HG02623 (cell line): Measurements from ENCODE around the gene TBX1.

Source experiments
- ATAC-seq: cut with Tn5 transposase; IDR thresholded peaks from one replicate; pipeline ENCODE4 v1.9.1; 2021; ENCODE audit warnings: moderate library complexity; ENCODE audit not compliant: unreplicated experiment

TBX1 gene

DNA sequence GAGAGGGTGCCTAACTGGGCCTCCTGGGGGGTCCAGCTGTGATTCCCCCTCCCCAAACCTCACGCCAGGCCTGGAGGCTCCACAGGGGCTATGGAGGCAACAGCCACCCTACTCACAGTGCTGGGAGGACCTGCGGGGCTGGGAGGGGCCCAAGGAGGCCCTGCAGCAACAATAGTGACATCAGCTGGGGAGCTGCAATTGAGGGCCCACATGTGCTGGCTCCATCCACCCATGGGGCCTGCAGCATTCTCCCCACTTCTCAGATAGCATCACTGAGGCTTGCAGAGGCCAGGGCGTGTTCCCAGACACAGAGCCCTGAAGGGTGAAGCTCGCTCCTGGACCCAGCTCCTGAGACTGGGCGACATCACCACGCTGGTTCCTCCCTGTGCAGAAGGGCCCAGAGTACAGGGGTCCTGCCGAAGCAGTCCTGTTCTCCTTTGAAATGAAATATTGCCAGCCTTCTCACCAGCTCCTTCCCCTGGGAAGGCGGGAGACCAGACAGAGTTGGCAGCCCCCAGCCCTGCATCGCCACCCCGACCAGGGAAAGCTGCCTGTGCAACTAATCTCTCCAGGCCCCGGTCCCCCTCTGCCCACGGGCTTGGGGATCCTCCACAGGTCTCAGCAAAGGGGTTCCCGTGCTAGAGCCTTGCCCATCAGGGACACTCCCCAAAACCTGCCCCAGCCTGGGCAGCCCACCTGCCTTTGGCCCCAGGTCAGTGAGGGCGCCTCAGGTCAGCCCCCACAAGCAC, 8.9 kb upstream of the TBX1 start:
- ATAC-seq, result no peak

DNA sequence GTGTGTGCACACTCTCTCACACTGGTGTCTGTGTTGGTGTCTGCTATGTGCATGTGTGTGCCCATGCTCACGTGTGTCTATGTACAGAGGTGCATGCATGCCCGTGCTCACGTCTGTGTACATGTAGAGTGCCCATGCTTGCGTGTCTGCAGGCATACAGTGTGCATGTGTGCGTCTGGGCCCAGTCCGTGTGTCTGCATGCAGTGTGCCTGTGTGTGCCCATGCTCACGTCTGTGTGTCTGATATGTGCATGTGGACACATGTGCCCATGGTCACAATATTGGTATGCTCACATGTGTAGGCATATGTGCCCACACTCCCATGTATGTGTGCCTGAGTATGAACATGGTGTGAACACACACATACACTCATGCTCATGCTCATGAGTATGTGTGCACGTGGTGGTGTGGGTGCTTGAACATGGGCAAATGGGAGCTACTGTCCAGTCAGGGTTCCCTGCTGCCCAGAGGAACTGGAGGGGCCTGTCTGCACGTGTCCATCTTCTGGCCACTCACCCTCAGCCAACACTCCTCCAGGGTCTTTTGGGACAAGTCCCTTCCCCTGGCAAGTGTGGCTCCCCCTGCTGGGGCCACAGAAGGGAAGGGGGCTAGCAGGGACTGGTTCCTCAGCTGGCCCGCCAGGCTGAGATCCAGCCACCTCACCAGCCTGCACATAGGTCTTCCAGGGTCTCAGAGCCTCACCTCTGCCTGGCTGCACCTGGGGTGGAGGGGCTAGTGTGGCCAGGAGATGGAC, 7.3 kb upstream of the TBX1 start:
- no peak for ATAC-seq

DNA sequence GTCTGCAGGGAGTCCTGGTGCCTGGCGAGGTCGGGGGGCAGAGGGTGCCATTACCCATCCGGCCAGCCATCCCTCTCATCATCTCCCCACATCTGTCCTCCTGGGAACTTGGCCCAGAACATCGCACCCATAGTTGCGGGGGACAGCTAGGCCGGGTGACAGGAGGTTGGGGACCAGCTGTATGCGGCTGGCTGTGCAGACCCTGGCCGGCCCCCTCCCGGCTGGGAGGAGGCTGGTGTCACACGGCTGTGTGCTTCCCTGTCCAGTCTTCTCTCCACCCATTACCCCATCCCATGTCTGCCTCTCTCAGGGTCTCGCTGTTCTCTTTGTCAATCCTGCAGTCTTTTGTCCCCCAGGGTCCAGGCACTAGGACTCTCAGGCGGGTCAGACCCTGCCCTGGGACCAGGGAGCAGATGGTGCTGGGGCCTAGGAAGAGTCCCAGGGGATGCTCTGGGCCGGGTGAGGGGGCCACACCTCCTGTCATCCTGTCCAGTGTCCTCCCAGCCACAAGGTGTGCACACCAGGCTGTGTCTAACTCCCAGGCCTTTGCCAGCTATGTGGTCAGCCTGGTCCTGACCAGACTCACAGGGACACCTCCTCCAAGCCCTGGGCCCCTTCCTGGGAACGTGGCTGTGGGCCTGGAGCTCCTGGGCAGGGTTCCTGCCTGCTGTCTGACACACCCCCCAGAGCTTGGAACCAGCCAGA, 6.4 kb upstream of the TBX1 start:
- ATAC-seq, result no peak

DNA sequence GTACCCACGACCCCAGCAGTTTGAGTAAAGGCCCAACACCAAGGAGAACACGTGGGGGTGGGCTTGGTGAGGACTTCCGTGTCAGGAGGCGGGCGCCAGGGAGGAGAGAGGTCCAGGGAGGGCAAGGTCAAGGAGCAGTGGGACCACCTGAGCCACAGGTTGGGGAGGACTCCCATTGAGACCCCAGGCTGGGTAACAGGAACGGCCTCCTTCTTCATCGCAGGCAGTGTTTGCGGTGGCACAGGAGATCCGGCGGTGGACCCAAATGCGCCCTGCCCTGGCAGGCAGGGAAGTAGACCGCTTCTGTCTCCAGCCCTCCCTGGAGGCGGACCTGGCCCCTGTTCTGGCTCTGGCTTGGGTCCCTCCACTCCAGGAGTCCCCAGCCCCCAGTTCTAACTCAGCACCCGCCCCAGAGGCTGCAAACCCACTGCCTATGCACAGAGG, 5.9 kb upstream of the TBX1 start:
- ATAC-seq, result no peak

DNA sequence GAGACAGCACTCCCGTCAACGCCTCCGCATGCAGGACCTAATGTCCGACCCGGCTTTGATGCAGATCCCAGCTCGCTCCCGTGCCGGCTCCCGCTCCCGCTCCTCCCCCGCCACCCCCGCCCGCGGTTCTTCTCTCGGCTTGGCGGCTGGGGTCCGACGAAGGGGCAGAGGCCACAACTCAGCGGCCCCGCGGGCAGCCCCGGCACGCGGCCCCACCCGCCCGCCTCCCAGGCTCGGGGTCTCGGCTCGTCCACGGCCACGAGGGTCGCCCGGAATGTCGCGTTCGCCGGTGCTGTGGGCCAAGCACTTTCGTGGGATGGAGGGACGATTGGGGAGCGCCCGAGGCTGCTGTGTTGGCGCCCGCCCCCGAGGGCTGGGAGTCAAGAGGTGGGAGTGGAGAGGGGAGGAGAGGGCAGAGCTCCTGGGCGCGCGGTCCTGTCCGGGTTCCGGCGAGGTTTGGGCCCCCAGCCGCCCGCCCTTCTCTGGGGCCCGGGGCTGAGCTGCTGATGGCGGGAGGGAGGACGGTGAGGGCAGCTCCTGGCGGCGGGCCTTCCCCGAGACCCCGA, 5.3 kb upstream of the TBX1 start:
- ATAC-seq, result no peak

DNA sequence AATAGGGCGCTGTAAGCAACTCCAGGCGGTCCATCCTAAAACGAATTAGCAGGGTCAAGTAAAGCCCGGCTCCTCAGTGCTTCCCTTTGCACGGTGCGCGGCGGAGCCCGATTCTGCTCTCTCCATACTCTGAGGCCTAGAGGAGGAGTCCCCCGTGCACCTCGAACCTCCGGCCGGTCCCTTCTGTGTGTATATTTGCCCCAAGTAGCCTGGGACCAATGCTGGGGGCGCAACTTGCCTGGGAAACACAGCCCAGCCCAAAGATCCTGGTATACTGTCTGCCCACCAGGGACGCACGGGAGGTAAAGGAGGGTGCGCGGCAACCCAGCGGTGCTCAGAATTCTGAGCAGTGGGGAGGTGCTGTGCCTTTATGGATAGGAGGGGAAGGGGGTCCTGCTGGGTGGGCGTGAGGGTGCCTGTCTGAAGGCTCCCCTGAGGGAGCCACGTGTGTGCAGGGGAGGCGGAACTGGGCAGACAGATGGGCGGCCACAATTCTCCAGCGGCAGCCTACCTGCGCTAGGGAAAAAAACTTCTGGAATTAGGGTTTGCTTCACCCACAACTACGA, 4.8 kb upstream of the TBX1 start:
- no peak for ATAC-seq

DNA sequence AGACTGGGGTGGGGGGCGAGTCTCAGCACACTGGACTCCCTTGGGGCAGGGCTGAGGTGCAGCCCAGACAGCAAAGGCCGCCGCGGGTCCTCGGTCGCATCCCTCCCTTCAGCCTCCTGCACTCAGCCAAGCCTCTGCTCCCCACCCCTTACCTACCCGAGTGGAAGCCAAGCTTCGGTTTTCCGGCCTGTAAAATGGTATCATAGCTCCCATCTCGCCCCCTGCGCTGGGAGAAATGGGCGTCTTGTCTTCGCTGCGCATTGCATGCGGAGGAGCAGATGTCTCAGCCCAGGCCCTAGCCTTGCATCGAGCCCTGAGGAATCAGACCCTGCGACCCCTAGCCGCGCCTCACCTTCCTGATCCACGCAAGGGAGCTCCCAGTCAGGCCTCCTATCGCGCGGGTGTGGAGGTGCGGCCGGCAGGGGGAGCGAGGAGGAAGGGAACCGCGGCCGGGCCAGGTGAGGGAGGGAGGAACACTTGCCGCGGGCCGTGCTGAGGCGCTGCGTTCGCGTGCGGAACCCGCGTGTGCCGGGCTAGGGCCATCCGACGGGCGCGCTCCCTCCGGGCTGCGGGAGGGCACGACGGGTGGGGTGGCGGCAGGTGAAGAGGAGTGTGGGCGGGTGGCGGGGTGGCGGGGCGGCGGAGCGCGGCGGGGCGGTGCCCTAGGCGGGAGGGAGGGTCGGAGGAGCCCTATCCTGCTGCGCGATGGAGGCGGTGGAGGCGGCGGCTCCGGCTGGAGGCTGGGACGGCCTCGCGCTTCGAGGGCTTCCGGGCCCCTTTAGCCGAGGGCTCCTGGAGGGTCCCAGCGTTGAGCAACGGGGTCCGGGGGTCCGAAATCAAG, 4.1 kb upstream of the TBX1 start:
- no peak for ATAC-seq

DNA sequence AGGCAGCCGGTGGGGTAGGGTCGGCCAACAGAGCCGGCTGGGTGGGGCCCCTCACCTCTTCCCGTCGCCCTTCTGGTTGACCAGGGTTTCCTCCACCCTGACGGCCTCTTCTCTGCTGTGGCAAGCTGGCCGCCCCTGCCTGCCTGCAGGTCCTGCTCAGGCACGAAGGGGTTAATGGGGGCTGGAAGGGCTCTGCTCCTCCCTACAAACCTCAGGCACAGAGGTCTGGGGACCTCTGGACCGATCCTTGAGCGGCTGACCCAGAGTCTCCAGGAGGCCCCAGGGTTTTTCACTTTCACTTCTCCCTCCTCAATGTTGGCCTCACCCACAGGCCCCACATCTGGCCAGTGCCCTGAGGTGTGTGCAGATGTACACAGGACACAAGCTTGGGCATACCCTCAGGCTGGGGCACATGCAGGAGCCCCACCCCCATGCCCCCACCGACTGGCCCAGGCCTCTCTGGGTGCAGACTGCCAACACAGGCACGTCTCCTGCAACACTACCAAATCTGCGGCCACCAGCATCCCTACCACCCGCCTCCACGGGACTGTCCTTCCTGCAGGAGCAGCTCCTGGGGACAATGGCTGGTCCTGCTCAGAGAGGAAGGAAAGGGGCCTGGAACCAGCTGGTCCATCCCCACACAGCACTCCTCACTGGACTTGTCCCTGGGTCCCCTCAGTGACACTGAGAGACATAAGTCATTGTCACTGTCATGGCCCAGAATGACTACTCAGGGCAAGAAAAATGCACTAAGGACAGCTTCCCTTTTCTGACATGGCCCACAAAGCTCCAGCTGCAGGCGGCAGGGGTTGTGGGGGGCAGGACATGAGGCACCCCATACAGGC, 3.2 kb upstream of the TBX1 start:
- ATAC-seq, result no peak

DNA sequence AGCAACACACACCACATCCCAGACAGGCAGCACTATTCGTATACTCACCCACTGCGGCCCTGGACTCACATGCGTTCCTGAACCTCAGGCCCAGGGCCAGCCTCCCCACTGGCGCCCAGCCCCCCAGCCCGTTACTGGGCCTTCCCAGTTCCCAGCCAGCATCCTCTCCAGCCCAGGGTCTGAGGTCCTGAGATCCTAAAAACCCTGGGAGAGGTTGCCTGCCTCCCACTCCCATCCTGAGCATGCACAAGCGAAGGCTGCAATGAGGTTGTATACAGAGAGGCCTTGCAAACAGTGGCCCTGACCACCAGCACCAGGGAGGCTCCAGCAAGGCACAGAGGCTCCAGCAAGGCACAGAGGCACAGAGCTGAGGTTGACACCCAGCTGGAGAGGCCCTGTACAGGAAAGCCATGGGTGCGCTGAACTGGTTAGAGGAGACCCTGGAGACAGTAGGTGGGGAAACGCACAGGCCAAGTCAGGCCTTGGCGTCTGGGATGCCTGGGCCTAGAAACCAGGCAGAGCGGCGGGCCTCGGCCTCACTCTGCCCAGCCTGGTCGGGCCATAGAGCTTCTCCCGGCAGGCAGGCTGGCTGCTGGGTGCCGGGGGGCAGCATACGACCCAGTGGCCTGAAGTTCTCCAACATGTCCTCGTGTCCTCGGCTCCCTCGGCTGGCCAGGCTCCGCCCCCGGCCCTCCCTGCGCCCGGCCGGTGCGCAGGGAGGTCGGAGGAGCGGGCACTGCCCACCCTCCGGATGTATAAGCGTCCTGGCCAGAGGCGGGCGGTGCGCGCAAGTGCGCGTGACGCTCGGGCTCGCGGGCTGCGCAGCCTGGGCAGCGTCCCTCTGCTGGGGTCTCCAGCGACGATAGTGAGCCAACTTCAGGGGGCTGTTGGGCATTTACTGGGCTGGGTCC, 2.3 kb upstream of the TBX1 start:
- ATAC-seq, result no peak

DNA sequence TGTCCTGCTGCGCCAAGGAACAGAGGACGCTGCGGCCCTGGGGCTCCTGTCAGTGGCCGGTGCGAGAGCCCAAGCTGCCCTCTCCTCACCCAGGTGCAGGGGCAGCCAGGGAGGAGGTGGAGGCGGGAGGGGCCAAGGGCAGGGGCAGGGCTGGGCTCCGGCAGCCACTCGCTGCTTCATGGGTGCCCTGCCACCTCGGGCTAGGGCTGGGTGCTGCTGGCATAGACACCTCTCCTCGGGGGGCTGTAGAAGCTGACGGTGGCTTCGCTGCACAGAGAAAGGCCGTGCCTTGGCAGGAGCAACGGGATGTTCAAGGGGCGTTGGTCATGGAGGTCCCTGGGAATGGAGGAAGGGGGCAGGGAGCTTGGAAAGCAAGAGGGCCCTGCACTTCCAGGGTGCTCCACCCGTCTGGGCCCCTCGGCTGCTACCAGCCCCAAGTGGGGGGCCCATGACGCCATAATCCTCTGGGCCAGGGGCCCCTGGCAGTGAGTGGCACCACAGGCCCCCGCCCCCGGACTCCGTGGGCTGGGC, 1.6 kb upstream of the TBX1 start:
- ATAC-seq, result no peak

DNA sequence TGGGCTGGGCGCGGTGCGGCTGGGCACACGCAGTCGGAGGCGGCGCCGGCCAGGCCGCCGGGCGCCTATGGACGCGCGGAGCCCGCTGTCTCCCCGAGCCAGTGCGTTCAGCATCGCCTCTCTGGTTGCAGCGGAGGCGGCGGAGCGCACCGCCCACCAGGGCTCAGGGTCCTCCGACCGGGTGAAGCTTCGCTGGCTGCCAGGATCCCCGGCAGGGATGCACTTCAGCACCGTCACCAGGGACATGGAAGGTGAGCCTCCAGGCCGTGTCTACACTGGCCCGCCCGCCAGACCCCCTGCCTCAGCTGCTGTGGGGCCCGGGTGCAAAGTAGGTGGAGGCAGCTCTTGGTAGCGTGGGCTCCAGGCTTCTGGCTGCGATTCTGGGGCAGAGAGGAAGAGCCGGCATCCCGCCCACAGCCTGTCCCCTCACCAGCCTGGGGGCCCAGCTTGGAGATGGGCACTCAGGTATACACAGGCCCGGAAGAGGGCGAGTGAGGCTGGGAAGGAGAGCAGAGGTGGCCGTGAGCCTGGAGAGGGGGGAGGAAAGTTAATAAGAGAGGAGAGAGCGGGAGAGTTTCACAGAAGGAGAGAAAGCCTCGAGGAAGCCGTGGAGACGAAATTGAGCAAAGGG, 1.0 kb upstream of the TBX1 start:
- no peak for ATAC-seq

DNA sequence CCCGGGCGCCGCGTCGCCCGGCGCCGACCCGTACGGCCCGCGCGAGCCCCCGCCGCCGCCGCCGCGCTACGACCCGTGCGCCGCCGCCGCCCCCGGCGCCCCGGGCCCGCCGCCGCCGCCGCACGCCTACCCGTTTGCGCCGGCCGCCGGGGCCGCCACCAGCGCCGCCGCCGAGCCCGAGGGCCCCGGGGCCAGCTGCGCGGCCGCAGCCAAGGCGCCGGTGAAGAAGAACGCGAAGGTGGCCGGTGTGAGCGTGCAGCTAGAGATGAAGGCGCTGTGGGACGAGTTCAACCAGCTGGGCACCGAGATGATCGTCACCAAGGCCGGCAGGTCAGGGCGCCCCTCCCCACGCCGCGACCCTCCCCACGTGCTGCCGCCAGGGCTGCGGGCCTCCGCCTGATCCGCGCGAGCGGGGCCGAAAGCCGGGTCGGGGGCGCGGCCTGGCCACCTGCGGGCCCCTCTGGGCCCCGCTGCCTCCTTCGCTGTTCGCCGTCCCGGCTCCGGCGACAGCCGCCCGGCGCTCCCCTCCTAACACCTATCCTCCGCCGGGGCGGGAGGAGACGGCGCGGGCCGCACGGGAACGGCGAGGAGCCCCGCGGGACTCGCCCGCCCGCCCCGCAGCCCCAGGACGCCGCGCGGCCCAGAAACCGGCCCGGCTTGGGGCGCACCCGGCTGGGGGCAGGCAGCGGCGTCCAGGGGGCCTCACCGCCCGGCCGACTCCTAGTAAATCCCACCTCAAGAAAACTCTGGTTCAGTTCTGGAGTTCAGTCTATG, 560 bp downstream of the TBX1 start:
- no peak for ATAC-seq

DNA sequence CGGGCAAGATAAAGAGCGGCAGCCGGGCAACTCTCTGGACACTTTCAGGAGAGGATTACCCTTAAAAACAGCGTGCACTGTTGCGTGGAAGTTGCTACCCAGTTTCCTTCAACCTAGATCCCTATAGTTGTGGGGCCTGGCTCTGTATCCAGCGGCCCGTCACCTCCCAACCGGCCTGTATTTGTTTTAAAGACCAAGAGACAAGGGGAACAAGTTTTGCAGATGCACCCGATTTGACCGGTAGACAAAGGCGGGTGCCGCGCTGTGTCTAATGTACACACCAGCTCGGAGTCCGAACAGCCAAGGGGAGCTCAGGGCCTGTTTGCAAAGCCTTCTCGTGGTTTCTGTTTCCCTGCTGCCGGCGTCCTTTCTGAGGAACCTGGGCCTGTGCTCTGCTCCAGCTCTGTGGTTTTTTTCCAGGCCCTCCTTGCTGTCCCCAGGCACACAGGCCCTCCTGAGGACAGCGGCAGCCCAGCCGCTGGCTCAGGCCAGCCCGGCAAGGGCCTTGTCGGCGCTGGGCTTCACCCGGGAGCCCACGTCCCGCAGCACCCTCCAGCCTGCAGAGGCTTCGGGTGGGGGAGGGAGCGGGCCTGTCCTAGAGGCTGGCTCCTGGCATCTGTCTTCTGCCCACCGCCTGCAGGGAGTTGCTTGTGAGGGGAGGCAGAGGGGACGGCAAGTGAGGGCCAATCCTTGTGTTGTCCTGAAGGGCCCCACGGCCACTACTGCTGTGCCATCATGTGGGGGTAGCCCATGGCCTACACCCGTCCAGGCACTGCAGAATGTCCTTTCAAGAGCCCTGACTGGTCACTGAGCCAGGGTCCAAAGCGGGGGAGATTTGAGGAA, 1.4 kb downstream of the TBX1 start:
- no peak for ATAC-seq

DNA sequence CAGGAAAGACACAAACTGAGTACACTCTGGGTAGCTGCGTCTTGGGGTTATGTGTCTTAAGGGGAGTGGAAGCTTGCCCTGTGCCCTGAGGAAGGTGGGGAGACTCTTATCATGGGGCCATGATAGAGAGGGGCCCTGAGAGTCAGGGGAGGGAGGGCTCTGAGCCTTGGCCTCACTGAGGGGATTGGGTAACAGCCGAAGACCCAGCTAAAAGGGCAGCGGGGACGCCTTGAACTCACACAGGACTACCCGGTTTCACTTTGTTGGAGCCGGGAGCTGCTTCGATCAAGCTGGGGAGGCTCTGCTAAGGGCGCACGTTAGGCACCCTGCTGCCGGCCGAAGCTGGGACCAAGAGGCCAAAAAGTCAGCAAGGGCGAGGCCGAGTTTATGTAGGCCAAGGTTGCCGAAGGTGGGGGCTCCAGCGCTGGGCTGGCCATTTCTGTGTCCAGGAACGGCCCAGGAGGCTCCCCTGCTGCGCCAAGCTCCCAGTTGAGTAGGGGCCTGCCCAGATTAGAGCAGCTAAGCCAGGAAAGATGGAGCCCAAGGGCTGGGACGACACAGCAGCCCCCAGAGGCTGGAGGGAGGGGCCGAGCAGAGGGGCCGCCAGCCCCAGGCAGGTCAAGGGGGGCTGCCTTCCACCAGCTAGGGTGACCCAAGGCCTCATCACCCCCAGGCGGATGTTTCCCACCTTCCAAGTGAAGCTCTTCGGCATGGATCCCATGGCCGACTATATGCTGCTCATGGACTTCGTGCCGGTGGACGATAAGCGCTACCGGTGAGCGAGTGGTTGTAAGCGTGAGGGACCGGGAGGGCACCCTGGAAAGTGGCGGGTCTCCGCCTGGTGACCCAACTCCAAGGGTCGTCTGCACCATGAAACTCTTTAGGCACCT, 2.2 kb downstream of the TBX1 start:
- ATAC-seq, result no peak
